Astrocyte of the cerebellum (primary cell): ENCODE data around the gene LCE3E.
"Not testable (repeated sequence)": the region's sequence is repeated elsewhere in the genome, so short reads cannot be mapped to it uniquely, and the experiment has no call there.

Experiments
- DNase-seq: peaks from one replicate; pipeline ENCODE4 v3.0.0-alpha.2; 2011; ENCODE audit warnings: low read depth
- H3K4me3 ChIP-seq: 2 replicates; pipeline ENCODE4 v1.5.1; 2011; ENCODE audit warnings: mild to moderate bottlenecking, low read depth, low read length, moderate library complexity
- in situ Hi-C: cut with HindIII; loops from 2 replicates; pipeline ENCODE4 v1.10.0; 2017; ENCODE audit warnings: low sequenced_read_pairs
- TF ChIP-seq, protein P1 (sequence below): IDR thresholded peaks from 2 replicates; pipeline ENCODE4 v1.5.1; 2012; ENCODE audit warnings: low read length, low read depth, moderate library complexity, mild to moderate bottlenecking; ENCODE audit errors: missing control alignments

LCE3E gene

DNA sequence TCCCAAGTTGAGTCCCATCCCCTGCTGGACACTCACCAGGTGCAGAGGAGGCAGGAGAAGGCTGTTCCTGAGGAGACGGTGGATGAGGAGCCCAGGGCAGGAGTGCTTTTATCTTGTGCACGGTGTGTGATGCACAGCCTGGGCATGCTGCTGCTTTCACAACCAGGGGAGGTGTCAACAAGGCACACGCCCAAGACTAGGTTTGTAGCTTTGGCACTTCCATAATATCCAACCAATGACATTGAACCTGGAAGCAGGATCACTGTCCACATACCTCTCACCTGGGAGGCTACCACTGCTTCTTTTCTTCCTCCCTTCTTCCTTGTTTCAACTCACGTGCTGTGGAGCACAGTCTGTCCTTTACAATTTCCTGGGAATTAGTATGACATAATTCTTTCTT lies 13.9 kb upstream of the LCE3E start, which contains the start of gene LCE3D:
LCE3D (minus strand) TSS at position 84 of the 400 bp plus-strand sequence. CDS start 580 bp downstream, outside the sequence.
- in situ Hi-C loops: no loop called here
- TF ChIP-seq, protein P1, sequence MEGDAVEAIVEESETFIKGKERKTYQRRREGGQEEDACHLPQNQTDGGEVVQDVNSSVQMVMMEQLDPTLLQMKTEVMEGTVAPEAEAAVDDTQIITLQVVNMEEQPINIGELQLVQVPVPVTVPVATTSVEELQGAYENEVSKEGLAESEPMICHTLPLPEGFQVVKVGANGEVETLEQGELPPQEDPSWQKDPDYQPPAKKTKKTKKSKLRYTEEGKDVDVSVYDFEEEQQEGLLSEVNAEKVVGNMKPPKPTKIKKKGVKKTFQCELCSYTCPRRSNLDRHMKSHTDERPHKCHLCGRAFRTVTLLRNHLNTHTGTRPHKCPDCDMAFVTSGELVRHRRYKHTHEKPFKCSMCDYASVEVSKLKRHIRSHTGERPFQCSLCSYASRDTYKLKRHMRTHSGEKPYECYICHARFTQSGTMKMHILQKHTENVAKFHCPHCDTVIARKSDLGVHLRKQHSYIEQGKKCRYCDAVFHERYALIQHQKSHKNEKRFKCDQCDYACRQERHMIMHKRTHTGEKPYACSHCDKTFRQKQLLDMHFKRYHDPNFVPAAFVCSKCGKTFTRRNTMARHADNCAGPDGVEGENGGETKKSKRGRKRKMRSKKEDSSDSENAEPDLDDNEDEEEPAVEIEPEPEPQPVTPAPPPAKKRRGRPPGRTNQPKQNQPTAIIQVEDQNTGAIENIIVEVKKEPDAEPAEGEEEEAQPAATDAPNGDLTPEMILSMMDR: no peak
- no peak for DNase-seq
- H3K4me3 ChIP-seq: no peak within 1 kb of the TSS

DNA sequence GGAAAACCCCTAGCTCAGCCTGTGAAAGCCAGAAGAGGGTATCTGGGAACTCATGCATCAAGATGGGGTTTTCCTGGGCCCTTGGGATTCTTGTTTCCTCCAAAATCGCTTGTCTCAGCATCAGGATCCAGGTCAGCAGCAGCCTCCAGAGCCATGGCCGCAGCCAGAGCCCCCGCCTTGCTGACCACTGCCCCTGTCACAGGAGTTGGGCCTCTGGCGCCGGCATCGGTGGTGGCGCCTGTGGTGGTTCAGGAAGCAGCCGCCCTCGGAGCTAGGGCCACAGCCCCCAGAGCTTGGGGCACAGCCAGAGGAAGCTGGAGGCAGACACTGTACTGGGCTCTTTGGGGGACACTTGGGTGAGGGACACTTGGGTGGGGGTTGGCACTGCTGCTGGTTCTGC lies 12.9 kb upstream of the LCE3E start:
- DNase-seq, H3K4me3 ChIP-seq, in situ Hi-C loops: not testable (repeated sequence)

DNA sequence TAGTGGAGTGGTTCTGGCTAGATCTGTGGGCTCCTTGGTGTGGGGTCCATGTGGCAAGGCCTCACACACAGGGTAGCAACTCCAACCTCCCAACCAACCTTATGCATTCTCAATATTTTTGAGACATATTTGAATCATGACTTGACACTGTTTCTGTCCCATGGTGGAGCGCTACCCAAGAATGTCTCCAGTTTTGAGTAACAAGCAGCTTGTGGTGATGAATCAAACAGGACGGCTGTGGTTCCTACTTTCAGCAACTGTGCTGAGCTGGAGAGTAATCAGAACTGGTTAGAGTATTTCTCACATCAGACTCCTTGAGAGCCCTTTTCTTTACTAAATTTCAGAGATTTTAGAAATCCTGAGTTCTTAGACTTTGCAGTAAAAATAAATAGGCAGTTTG lies 10.6 kb upstream of the LCE3E start:
- H3K4me3 ChIP-seq: no peak overlapping the region
- TF ChIP-seq, protein P1: no peak
- no peak for DNase-seq
- in situ Hi-C loops: no loop called here

DNA sequence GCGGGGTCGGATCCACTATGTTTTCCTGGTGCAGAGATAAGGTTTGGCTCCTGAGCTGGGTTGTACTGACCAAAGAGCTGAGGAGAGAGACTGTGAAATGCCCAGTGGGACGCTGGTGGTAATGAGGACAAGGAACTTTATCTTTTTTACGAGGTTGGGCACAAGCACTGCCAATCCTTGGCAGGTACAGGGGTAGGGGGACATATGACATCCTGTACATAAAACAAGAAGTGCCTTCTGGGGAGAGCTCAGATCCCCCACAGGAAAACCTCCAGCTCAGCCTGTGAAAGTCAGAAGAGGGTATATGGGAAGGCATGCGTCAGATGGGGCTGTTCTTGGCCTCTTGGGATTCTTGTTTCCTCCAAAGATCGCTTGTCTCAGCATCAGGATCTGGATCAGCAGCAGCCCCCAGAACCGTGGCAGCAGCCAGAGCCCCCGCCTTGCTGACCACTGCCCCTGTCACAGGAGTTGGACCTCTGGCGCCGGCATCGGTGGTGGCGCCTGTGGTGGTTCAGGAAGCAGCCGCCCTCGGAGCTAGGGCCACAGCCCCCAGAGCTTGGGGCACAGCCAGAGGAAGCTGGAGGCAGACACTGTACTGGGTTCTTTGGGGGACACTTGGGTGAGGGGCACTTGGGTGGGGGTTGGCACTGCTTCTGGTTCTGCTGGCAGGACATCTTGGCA lies 905 bp downstream of the LCE3E start:
- in situ Hi-C loops: no loop called here
- TF ChIP-seq, protein P1: no peak

DNA sequence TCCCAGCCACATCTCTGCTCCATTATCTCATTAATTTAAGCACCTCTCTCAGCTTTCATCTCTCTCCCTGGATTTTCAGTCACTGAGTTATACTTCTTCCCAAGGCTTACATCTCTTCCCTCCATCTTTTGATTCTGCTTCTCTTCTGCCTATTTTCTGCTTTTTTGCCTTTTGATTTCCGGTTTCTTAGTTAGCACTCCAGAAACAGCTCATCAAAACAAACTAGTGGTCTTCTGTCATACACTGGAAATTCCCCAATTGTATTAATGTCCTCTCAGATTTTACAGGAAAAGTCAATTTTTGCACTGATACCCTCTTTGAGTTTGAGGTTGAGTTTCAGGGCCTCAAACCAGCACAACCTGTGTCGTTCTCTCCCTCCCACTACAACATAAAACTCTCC lies 1.5 kb downstream of the LCE3E start:
- in situ Hi-C loops: no loop called here
- DNase-seq: no peak
- H3K4me3 ChIP-seq: no peak overlapping the region
- TF ChIP-seq, protein P1: no peak

More for the DNA sequence above, 905 bp downstream of the LCE3E start:
- no peak overlapping the region for H3K4me3 ChIP-seq
- no peak for DNase-seq

DNA sequence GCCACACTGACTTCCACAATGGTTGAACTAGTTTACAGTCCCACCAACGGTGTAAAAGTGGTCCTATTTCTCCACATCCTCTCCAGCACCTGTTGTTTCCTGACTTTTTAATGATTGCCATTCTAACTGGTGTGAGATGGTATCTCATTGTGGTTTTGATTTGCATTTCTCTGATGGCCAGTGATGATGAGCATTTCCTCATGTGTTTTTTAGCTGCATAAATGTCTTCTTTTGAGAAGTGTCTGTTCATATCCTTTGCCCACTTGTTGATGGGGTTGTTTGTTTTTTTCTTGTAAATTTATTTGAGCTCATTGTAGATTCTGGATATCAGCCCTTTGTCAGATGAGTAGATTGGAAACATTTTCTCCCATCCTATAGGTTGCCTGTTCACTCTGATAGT lies 18.2 kb downstream of the LCE3E start:
- H3K4me3 ChIP-seq, in situ Hi-C loops, DNase-seq: not testable (repeated sequence)

DNA sequence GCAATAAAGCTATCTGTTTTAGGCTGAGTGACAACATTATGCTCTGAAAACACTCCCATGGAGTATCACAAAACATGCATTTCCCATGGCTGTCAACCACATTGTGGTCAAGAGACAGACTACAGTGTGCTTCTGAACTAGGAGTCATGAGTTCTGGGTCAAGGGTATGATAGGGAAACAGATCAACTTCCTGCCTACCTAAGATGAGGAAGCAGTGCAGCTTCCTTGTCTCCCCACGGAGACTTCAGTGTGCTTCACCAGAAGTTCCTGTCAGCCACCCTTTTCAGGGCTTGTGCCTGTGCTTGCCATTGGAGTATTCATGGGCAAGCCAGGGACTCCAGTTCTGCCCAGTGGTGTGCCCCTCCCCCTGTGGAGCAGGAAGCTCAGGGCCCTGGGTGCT lies 19.9 kb downstream of the LCE3E start:
- no peak overlapping the region for H3K4me3 ChIP-seq
- in situ Hi-C loops: no loop called here
- TF ChIP-seq, protein P1: no peak
- DNase-seq: no peak

DNA sequence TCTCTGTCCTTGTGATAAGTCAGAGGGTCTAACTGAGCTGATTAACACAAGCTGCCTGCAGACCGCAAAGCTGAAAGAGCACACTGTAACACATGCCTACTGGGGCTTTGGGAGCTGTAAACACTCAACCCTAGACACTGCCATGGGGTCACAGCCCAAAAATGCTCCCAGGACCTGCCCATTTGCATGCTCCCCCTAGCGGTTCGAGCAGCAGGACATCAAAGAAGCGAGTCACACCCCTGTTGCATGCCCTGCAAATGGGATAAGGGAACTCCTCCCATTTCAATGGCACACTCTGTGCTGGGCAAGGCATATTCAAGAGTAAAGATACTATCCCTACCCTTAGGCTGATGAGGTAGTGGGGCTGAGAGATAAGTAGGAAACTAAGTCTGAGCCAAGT lies 22.8 kb downstream of the LCE3E start:
- no peak overlapping the region for H3K4me3 ChIP-seq
- DNase-seq: no peak
- in situ Hi-C loops: no loop called here

More for the DNA sequence above, 22.8 kb downstream of the LCE3E start:
- TF ChIP-seq, protein P1: no peak
